Erythroblast (primary cell): Measurements from ENCODE around the gene PTGIS.

Experiments
- GATA1 ChIP-seq: IDR thresholded peaks from 2 replicates; pipeline ENCODE4 v1.6.1; 2011; ENCODE audit warnings: low read depth, mild to moderate bottlenecking, control low read depth, low read length, moderate library complexity
- POLR2A ChIP-seq: IDR thresholded peaks from 2 replicates; pipeline ENCODE4 v1.6.1; 2011; ENCODE audit warnings: mild to moderate bottlenecking, low read length

DNA sequence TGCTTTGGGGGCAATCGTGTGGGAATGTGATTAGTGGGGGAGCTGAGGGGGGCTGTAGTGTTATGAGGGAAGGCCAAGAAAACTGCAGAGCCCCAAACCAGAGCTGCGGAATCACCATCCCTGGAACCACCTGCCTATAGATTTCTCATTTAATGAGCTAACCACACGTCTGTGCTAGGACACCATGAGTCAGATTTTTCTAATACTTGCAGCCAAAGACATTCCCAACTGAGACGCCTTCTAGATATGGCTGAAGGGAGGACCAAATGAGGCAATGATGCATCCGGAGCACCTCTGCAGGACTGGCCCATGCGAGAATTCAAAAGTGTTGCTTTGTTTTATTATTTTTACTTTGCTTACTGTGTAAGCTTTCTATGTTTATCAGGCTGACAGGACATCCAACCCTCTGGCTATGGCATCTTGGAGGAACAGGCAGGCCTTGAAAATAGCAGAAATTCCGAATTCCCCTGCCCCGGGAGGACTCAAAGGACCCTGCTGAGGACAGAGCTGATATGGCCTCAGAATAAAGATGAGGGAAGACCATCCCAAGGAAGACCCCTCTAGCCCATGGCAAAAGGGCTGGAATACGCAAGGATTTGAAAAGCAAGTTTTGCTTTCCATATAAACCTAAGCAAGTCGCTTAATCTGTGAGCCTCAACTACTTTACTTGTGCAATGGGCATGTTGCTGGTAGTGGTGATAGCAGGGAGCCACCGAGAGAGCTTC lies 3.1 kb upstream of the PTGIS start:
- TF ChIP-seq POLR2A: no peak
- TF ChIP-seq GATA1: no peak
